SKM-1 treated with dmso at 0.1 percent for 144 hours (cell line): Measurements from ENCODE around the gene ATOSB.
A peak's percentile ranks its signal among the peaks of the same experiment; 100 is the strongest.

Experiments
- DNase-seq: peaks from one replicate; lab custom pipeline; 2025; ENCODE audit not compliant: unreplicated experiment; lab: John Stamatoyannopoulos, UW

ATOSB gene

GRCh38 chr9:35089434-35089833, 26.2 kb downstream of the ATOSB start:
- DNase-seq, result no peak

- DNase-seq, result no peak
These were observed 30.6 kb downstream of the ATOSB start for GRCh38 chr9:35085078-35085477.

GRCh38 chr9:35079426-35080341, 36.0 kb downstream of the ATOSB start, which contains the start of gene FANCG:
Gene FANCG (minus strand): TSS chr9:35079942. CDS start chr9:35079524, 418 bp downstream.
- peak; percentile 87 for DNase-seq

- no peak for DNase-seq
These were observed 36.6 kb downstream of the ATOSB start for GRCh38 chr9:35079041-35079425.

GRCh38 chr9:35078066-35078465, 37.6 kb downstream of the ATOSB start:
- no peak for DNase-seq

- DNase-seq, result no peak
These were observed 38.8 kb downstream of the ATOSB start for GRCh38 chr9:35076848-35077247.

GRCh38 chr9:35075358-35075757, 40.3 kb downstream of the ATOSB start:
- DNase-seq, result no peak

GRCh38 chr9:35074791-35075190, 40.9 kb downstream of the ATOSB start:
- no peak for DNase-seq

GRCh38 chr9:35074141-35074540, 41.5 kb downstream of the ATOSB start:
- no peak for DNase-seq

GRCh38 chr9:35073279-35073612, 42.4 kb downstream of the ATOSB start:
- no peak for DNase-seq

- peak; percentile 98 for DNase-seq
These were observed 43.0 kb downstream of the ATOSB start, which contains the start of gene VCP for GRCh38 chr9:35072461-35073278. Gene VCP (minus strand): TSS chr9:35072625. CDS start chr9:35072353, 272 bp downstream.

- DNase-seq, result peak; percentile 78
These were observed 43.7 kb downstream of the ATOSB start for GRCh38 chr9:35071814-35072460.

- DNase-seq, result no peak
These were observed 44.5 kb downstream of the ATOSB start for GRCh38 chr9:35070823-35071813.

GRCh38 chr9:35069020-35069419, 46.6 kb downstream of the ATOSB start:
- no peak for DNase-seq

GRCh38 chr9:35067056-35067455, 48.6 kb downstream of the ATOSB start:
- no peak for DNase-seq

- DNase-seq, result no peak
These were observed 55.0 kb downstream of the ATOSB start for GRCh38 chr9:35060548-35061207.

GRCh38 chr9:35059438-35059837, 56.2 kb downstream of the ATOSB start:
- DNase-seq, result no peak

- no peak for DNase-seq
These were observed 58.4 kb downstream of the ATOSB start for GRCh38 chr9:35057271-35057620.

GRCh38 chr9:35056571-35057270, 58.9 kb downstream of the ATOSB start:
- no peak for DNase-seq
